ENCODE measurements around the gene GUSB. TPM values are rescaled to one million over a fixed set of nuclear protein-coding genes. Genes with fewer than 3 reads are reported as not detected.

GUSB gene

GRCh38 chr7:65923316-65923715, 58.7 kb downstream of the GUSB start:
- Histone ChIP-seq H3K27me3 (ENCODE audit: control insufficient read depth, insufficient read depth, low read length) (no peaks in the 10 kb centered on the region), H3K36me3 (ENCODE audit: insufficient read depth, low read length) (no peaks in the 10 kb centered on the region), H3K4me2 (ENCODE audit: low read length) (no peak overlapping the region), H3K4me3 (ENCODE audit: low read length) (no peak overlapping the region), H3K9me3 (replicated peaks; ENCODE audit: low read length) (no peaks in the 10 kb centered on the region), H3K9ac (ENCODE audit: low read depth, low read length) (no peak overlapping the region), H3K4me1 (ENCODE audit: control insufficient read depth, insufficient read depth, low read length) (no peaks in the 10 kb centered on the region)

GRCh38 chr7:65915921-65916657, 65.9 kb downstream of the GUSB start:
- H3K4me2 ChIP-seq (ENCODE audit: low read length): no peak overlapping the region
- peaks cover 3% of the 10 kb centered on the region for H3K4me1 ChIP-seq (ENCODE audit: control insufficient read depth, insufficient read depth, low read length)
- H3K27me3 ChIP-seq (ENCODE audit: control insufficient read depth, insufficient read depth, low read length): no peaks in the 10 kb centered on the region
- H3K4me3 ChIP-seq (ENCODE audit: low read length): no peak overlapping the region
- H3K36me3 ChIP-seq (ENCODE audit: insufficient read depth, low read length): no peaks in the 10 kb centered on the region
- H3K9ac ChIP-seq (ENCODE audit: low read depth, low read length): no peak overlapping the region
- H3K9me3 ChIP-seq (replicated peaks; ENCODE audit: low read length): no peaks in the 10 kb centered on the region

- Histone ChIP-seq H3K9me3 (replicated peaks; ENCODE audit: low read length) (no peaks in the 10 kb centered on the region), H3K4me3 (ENCODE audit: low read length) (no peak overlapping the region), H3K36me3 (ENCODE audit: insufficient read depth, low read length) (no peaks in the 10 kb centered on the region), H3K9ac (ENCODE audit: low read depth, low read length) (no peak overlapping the region), H3K4me1 (ENCODE audit: control insufficient read depth, insufficient read depth, low read length) (peaks cover 3% of the 10 kb centered on the region), H3K27me3 (ENCODE audit: control insufficient read depth, insufficient read depth, low read length) (no peaks in the 10 kb centered on the region), H3K4me2 (ENCODE audit: low read length) (no peak overlapping the region)
These were observed 69.8 kb downstream of the GUSB start for GRCh38 chr7:65912237-65912636.

Small RNA genes lying within 50 kb of the gene (small RNA-seq; reads per million reads assigned to genes)
- not detected for gene AC073261.1

All from skeletal muscle satellite cell (primary cell).